Fibroblast of villous mesenchyme (primary cell): ENCODE results near the gene HSD3B2. TPM values are rescaled to one million over a fixed set of nuclear protein-coding genes. Genes with fewer than 3 reads are reported as not detected.

Source experiments
- DNase-seq: peaks from one replicate; pipeline ENCODE4 v3.0.0-alpha.2; 2010; ENCODE audit warnings: low read depth
- H3K4me3 ChIP-seq: 2 replicates; pipeline ENCODE4 v1.5.1; 2011; ENCODE audit warnings: low read depth, mild to moderate bottlenecking, low read length
- CTCF ChIP-seq: IDR thresholded peaks from 2 replicates; pipeline ENCODE4 v1.5.1; 2012; ENCODE audit warnings: low read depth, mild to moderate bottlenecking, low read length; ENCODE audit not compliant: insufficient read depth
- total RNA-seq: library from RNA; depleted of rRNA; stranded (reverse); fragments of >200 nt; gene quantifications from 2 replicates; pipeline ENCODE4 v1.2.3, GENCODE V29; 2012

Gene HSD3B2
- not detected in 2 replicates for total RNA-seq

GRCh38 chr1:119414950-119415349 is at the start of gene HSD3B2:
HSD3B2 (plus strand) TSS chr1:119415150; CDS start chr1:119415420, 270 bp downstream.
- TF ChIP-seq CTCF, result no peak
- no peak for DNase-seq
- H3K4me3 ChIP-seq, result no peak within 1 kb of the TSS

GRCh38 chr1:119366424-119366823 is 48.5 kb upstream of the HSD3B2 start:
- no peak for TF ChIP-seq CTCF
- H3K4me3 ChIP-seq, result no peak overlapping the region

GRCh38 chr1:119367432-119368124 is 47.4 kb upstream of the HSD3B2 start:
- peak; percentile 51 for DNase-seq
- peak; percentile 97 for TF ChIP-seq CTCF
- H3K4me3 ChIP-seq, result no peak overlapping the region

More at GRCh38 chr1:119366424-119366823, 48.5 kb upstream of the HSD3B2 start:
- DNase-seq, result no peak

GRCh38 chr1:119368554-119368953 is 46.4 kb upstream of the HSD3B2 start, which contains the start of gene HAO2:
HAO2 (plus strand) TSS chr1:119368785; CDS start chr1:119381086, 12,301 bp downstream.
- no peak for TF ChIP-seq CTCF
- no peak within 1 kb of the TSS for H3K4me3 ChIP-seq

GRCh38 chr1:119370748-119371147 is 44.2 kb upstream of the HSD3B2 start:
- TF ChIP-seq CTCF, result no peak
- no peak overlapping the region for H3K4me3 ChIP-seq
- DNase-seq, result no peak

More at GRCh38 chr1:119368554-119368953, 46.4 kb upstream of the HSD3B2 start, which contains the start of gene HAO2:
- DNase-seq, result no peak

GRCh38 chr1:119371815-119372214 is 43.1 kb upstream of the HSD3B2 start:
- no peak overlapping the region for H3K4me3 ChIP-seq
- DNase-seq, result no peak
- TF ChIP-seq CTCF, result no peak
